AG04449 (cell line): ENCODE results near the gene DOCK11.

ENCODE experiments used
- CTCF ChIA-PET: fragments of 350-600 bp; formaldehyde crosslinking; extraction: SDS; loops from one replicate; lab custom pipeline; 2021; ENCODE audit warnings: antibody characterized with exemption; lab: Yijun Ruan, JAX
- POLR2A ChIA-PET: fragments of 400-600, 350-600 bp; formaldehyde crosslinking; extraction: SDS; loops from one replicate; lab custom pipeline; 2020; ENCODE audit warnings: antibody characterized with exemption, inconsistent platforms; lab: Yijun Ruan, JAX
- DNase-seq: peaks from one replicate; pipeline ENCODE4 v3.0.0-alpha.2; 2010; ENCODE audit warnings: low read depth, low spot score
- H3K4me3 ChIP-seq: 2 replicates; pipeline ENCODE4 v1.5.1; 2011; ENCODE audit warnings: low read depth, mild to moderate bottlenecking, control low read depth, low read length
- CTCF ChIP-seq: IDR thresholded peaks from one replicate; pipeline ENCODE4 v1.5.1; 2011; ENCODE audit warnings: mild to moderate bottlenecking, moderate library complexity, low read length, control low read depth, inconsistent platforms; ENCODE audit not compliant: insufficient read depth; ENCODE audit errors: missing control alignments

Gene DOCK11

GRCh38 chrX:118566359-118566758, 70.7 kb downstream of the DOCK11 start:
- no peak for DNase-seq
- ChIA-PET POLR2A (interaction anchor here (0.6 to 1.0 kb wide), 2 partner anchors 27 to 70 kb away, joined by 3 to 4 read pairs; partner anchors contain the start of gene DOCK11), CTCF (interaction anchor here (1.0 to 1.3 kb wide), 2 partner anchors 9 to 36 kb away, joined by 3 read pairs; no protein-coding TSS in a partner anchor)
- H3K4me3 ChIP-seq: no peak overlapping the region
- TF ChIP-seq CTCF: no peak

GRCh38 chrX:118569676-118570075, 74.1 kb downstream of the DOCK11 start:
- TF ChIP-seq CTCF: no peak
- CTCF ChIA-PET: interaction anchor here (0.9 to 1.1 kb wide), 2 partner anchors 49 to 112 kb away, joined by 3 read pairs; no protein-coding TSS in a partner anchor
- POLR2A ChIA-PET: no interaction called here
- no peak overlapping the region for H3K4me3 ChIP-seq
- no peak for DNase-seq

GRCh38 chrX:118570209-118570608, 74.6 kb downstream of the DOCK11 start:
- TF ChIP-seq CTCF: no peak
- DNase-seq: no peak
- CTCF ChIA-PET: interaction anchor here (0.9 to 1.1 kb wide), 2 partner anchors 49 to 113 kb away, joined by 3 read pairs; no protein-coding TSS in a partner anchor
- H3K4me3 ChIP-seq: no peak overlapping the region
- POLR2A ChIA-PET: no interaction called here

- POLR2A ChIA-PET: no interaction called here
- CTCF ChIA-PET: no interaction called here
- no peak overlapping the region for H3K4me3 ChIP-seq
- no peak for TF ChIP-seq CTCF
- no peak for DNase-seq
These were observed 76.2 kb downstream of the DOCK11 start for GRCh38 chrX:118571836-118572235.

- no peak for DNase-seq
- TF ChIP-seq CTCF: no peak
- no peak overlapping the region for H3K4me3 ChIP-seq
- ChIA-PET POLR2A (no interaction called here), CTCF (interaction anchor here (1.1 kb wide), 2 partner anchors 8 to 26 kb away, joined by 3 read pairs; no protein-coding TSS in a partner anchor)
These were observed 79.1 kb downstream of the DOCK11 start for GRCh38 chrX:118574666-118575065.

- TF ChIP-seq CTCF: no peak
- DNase-seq: no peak
- no peak overlapping the region for H3K4me3 ChIP-seq
- ChIA-PET CTCF (interaction anchor here (0.9 kb wide), 1 partner anchor 24 kb away, joined by 3 read pairs; no protein-coding TSS in a partner anchor), POLR2A (no interaction called here)
These were observed 81.4 kb downstream of the DOCK11 start for GRCh38 chrX:118577041-118577440.
